H9 (cell line): ENCODE measurements around the gene ASMT. TPM values are rescaled to one million over a fixed set of nuclear protein-coding genes. Genes with fewer than 3 reads are reported as not detected.

Source experiments
- DNase-seq: peaks from one replicate; pipeline ENCODE4 v3.0.0-alpha.2; 2017
- H2AFZ ChIP-seq: one replicate; pipeline ENCODE4 v1.6.1; 2013; ENCODE audit warnings: mild to moderate bottlenecking, low read length, control low read depth, moderate library complexity
- H2AK5ac ChIP-seq: 2 replicates; pipeline ENCODE4 v1.6.1; 2013; ENCODE audit warnings: low read length, control low read depth, mixed read lengths; ENCODE audit not compliant: insufficient read length
- H2BK120ac ChIP-seq: one replicate; pipeline ENCODE4 v1.6.1; 2013; ENCODE audit warnings: low read depth, mild to moderate bottlenecking, low read length, control low read depth, inconsistent platforms; ENCODE audit not compliant: poor library complexity, severe bottlenecking
- H2BK12ac ChIP-seq: 2 replicates; pipeline ENCODE4 v1.6.1; 2013; ENCODE audit warnings: low read length, control low read depth, mixed read lengths, low read depth; ENCODE audit not compliant: insufficient read length
- H2BK15ac ChIP-seq: 2 replicates; pipeline ENCODE4 v1.6.1; 2013; ENCODE audit warnings: low read depth, low read length, control low read depth
- H2BK20ac ChIP-seq: one replicate; pipeline ENCODE4 v1.6.1; 2013; ENCODE audit warnings: low read depth, mild to moderate bottlenecking, low read length, control low read depth, inconsistent platforms; ENCODE audit not compliant: poor library complexity, severe bottlenecking
- H2BK5ac ChIP-seq: 2 replicates; pipeline ENCODE4 v1.6.1; 2013; ENCODE audit warnings: low read length, control low read depth, mixed read lengths; ENCODE audit not compliant: insufficient read length
- H3K14ac ChIP-seq: 2 replicates; pipeline ENCODE4 v1.6.1; 2013; ENCODE audit warnings: low read length, control low read depth; ENCODE audit not compliant: insufficient read depth
- H3K18ac ChIP-seq: 2 replicates; pipeline ENCODE4 v1.6.1; 2013; ENCODE audit warnings: low read depth, mild to moderate bottlenecking, mixed read lengths, low read length, control low read depth; ENCODE audit not compliant: insufficient read length
- H3K23ac ChIP-seq: 2 replicates; pipeline ENCODE4 v1.6.1; 2013; ENCODE audit warnings: low read length, control low read depth, mixed read lengths, low read depth; ENCODE audit not compliant: insufficient read length
- H3K23me2 ChIP-seq: 2 replicates; pipeline ENCODE4 v1.6.1; 2013; ENCODE audit warnings: low read depth, mild to moderate bottlenecking, mixed read lengths, low read length, control low read depth; ENCODE audit not compliant: insufficient read length, poor library complexity, severe bottlenecking
- H3K27ac ChIP-seq: 2 replicates; pipeline ENCODE4 v1.5.1; 2013; ENCODE audit warnings: low read length, control low read depth, mixed read lengths, low read depth; ENCODE audit not compliant: insufficient read length
- H3K27me3 ChIP-seq: 2 replicates; pipeline ENCODE4 v1.6.1; 2013; ENCODE audit warnings: low read length, control low read depth, inconsistent platforms; ENCODE audit not compliant: insufficient read depth
- H3K4ac ChIP-seq: 2 replicates; pipeline ENCODE4 v1.6.1; 2013; ENCODE audit warnings: low read depth, mild to moderate bottlenecking, control low read depth, inconsistent platforms, low read length, moderate library complexity
- H3K4me1 ChIP-seq: 2 replicates; pipeline ENCODE4 v1.6.1; 2013; ENCODE audit warnings: low read length, control low read depth, inconsistent platforms; ENCODE audit not compliant: insufficient read depth
- H3K4me2 ChIP-seq: 2 replicates; pipeline ENCODE4 v1.6.1; 2013; ENCODE audit warnings: low read length, control low read depth, mixed read lengths; ENCODE audit not compliant: insufficient read length, insufficient read depth
- H3K56ac ChIP-seq: 2 replicates; pipeline ENCODE4 v1.6.1; 2013; ENCODE audit warnings: low read depth, mild to moderate bottlenecking, mixed read lengths, low read length, control low read depth; ENCODE audit not compliant: insufficient read length
- H3K79me1 ChIP-seq: 2 replicates; pipeline ENCODE4 v1.6.1; 2013; ENCODE audit warnings: low read depth, mild to moderate bottlenecking, moderate library complexity, low read length, control low read depth, inconsistent platforms; ENCODE audit not compliant: insufficient read depth, poor library complexity, severe bottlenecking
- H3K79me2 ChIP-seq: 2 replicates; pipeline ENCODE4 v1.6.1; 2013; ENCODE audit warnings: low read length, control low read depth, inconsistent platforms; ENCODE audit not compliant: insufficient read depth
- H3K9ac ChIP-seq: 2 replicates; pipeline ENCODE4 v1.6.1; 2013; ENCODE audit warnings: low read length, control low read depth, mixed read lengths; ENCODE audit not compliant: insufficient read length; ENCODE audit errors: extremely low read depth
- H3K9me3 ChIP-seq: one replicate; pipeline ENCODE4 v1.6.1; 2013; ENCODE audit warnings: low read depth, low read length, inconsistent platforms; ENCODE audit not compliant: control insufficient read depth
- H3T11ph ChIP-seq: one replicate; pipeline ENCODE4 v1.6.1; 2013; ENCODE audit warnings: mild to moderate bottlenecking, low read length, control low read depth, inconsistent platforms
- H4K20me1 ChIP-seq: one replicate; pipeline ENCODE4 v1.6.1; 2013; ENCODE audit not compliant: control insufficient read depth, insufficient read length, insufficient read depth
- H4K5ac ChIP-seq: 2 replicates; pipeline ENCODE4 v1.6.1; 2013; ENCODE audit warnings: low read depth, mild to moderate bottlenecking, mixed read lengths, low read length, control low read depth; ENCODE audit not compliant: insufficient read length
- H4K8ac ChIP-seq: replicated peaks from 2 replicates; pipeline ENCODE4 v1.6.1; 2013; ENCODE audit warnings: low read length, control low read depth, mixed read lengths, low read depth; ENCODE audit not compliant: insufficient read length
- H4K91ac ChIP-seq: 2 replicates; pipeline ENCODE4 v1.6.1; 2013; ENCODE audit warnings: low read depth, mild to moderate bottlenecking, moderate library complexity, mixed read lengths, low read length, control low read depth; ENCODE audit not compliant: insufficient read length
- H3K27ac Mint-ChIP-seq, 3 experiments: 2 replicates in 2 of 3; 3 replicates in 1 of 3; pipeline ENCODE4 v1.8.0; 2020 to 2021; ENCODE audit warnings: mixed read lengths in 3 of 3, mild to moderate bottlenecking in 1 of 3, moderate library complexity in 1 of 3
- H3K27me3 Mint-ChIP-seq: 2 replicates; pipeline ENCODE4 v1.8.0; 2021; ENCODE audit warnings: low read depth, mild to moderate bottlenecking, moderate library complexity, mixed read lengths
- H3K36me3 Mint-ChIP-seq, 3 experiments: 2 replicates in 2 of 3; 3 replicates in 1 of 3; pipeline ENCODE4 v1.8.0; 2020 to 2021; ENCODE audit warnings: low read depth in 3 of 3, mixed read lengths in 3 of 3; ENCODE audit not compliant: insufficient read depth in 1 of 3
- H3K4me1 Mint-ChIP-seq, 2 experiments: 2 replicates each; pipeline ENCODE4 v1.8.0; 2020; ENCODE audit warnings: mixed read lengths in 2 of 2
- H3K4me3 Mint-ChIP-seq, 2 experiments: 2 replicates in 1 of 2; 3 replicates in 1 of 2; pipeline ENCODE4 v1.8.0; 2020 to 2021; ENCODE audit warnings: mild to moderate bottlenecking in 2 of 2, mixed read lengths in 2 of 2, moderate library complexity in 1 of 2
- H3K9me3 Mint-ChIP-seq, 2 experiments: 2 replicates in 1 of 2; 3 replicates in 1 of 2; pipeline ENCODE4 v1.8.0; 2020; ENCODE audit warnings: mild to moderate bottlenecking in 2 of 2, mixed read lengths in 2 of 2, moderate library complexity in 1 of 2
- WGBS: extraction: QIAGEN DNeasy Blood & Tissue Kit; methylation state at CpG from one replicate; pipeline ENCODE4 v1.1.7; 2013; ENCODE audit warnings: missing lambda C conversion rate, low lambda C conversion rate, mixed read lengths; ENCODE audit not compliant: insufficient read length; ENCODE audit errors: extremely low coverage; 5-methylcytosine and 5-hydroxymethylcytosine counted together
- total RNA-seq: library from RNA; stranded (reverse); gene quantifications from 2 replicates; pipeline ENCODE4 v1.2.1, GENCODE V29; 2021
- TF ChIP-seq, protein P1 (sequence below): fragments of 200-600 bp; sonication (generic); conservative IDR thresholded peaks from 3 replicates; pipeline ENCODE4 v1.8.0; 2021; ENCODE audit warnings: antibody characterized with exemption, mild to moderate bottlenecking

ASMT gene
- total RNA-seq, 1 experiment from 2014 or later: 1.4 TPM

DNA sequence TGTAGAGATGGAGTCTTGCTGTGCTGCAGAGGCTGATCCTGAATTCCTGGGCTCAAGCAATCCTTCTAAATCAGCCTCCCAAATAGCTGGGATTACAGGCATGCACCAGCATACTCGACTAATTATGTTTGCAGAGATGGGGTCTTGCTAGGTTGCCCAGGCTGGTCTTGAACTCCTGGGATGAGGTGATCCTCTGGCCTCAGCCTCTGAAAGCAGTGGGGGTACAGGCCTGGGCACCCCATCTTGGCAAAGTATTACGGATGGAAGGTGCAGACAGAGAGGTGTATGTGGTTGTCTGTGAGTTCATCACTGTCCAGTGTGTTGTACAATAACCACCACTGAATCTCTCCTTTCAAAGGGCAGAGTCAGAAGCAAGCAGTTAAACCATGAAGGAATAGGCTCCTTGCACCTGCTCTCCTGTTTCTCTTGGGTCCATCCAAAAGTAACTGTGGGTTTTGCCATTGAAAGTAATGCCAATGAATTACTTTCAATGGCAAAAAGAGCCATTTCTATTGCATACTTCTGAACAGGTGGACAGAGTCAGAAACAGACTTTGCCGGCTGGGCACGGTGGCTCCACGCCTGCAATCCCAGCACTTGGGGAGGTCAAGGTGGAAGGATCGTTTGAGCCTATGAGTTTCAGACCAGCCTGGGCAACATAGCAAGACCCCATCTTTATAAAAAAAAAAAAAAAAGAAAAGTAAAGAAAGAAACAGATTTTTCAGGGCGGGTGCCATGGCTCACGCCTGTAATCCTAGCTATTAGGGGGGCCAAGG lies 30.4 kb upstream of the ASMT start:
- Mint-ChIP-seq H3K36me3 (no peaks in the 10 kb centered on the region; a peak in 1 of 7 replicates), H3K9me3 (peaks cover 9 to 12% of the 10 kb centered on the region in 2 experiments), H3K27ac (no peak overlapping the region), H3K4me3 (no peak overlapping the region), H3K27me3 (no peaks in the 10 kb centered on the region; the same call in 1 of the 2 replicates), H3K4me1 (peaks cover 7 to 11% of the 10 kb centered on the region in 2 experiments)
- Histone ChIP-seq H2BK120ac (no peak overlapping the region), H4K5ac (no peak overlapping the region), H2BK5ac (no peak overlapping the region), H3K18ac (no peak overlapping the region), H3K79me2 (no peaks in the 10 kb centered on the region), H2BK12ac (no peak overlapping the region), H3K79me1 (no peaks in the 10 kb centered on the region), H2BK15ac (no peak overlapping the region), H2AFZ (no peak overlapping the region), H3K9me3 (no peaks in the 10 kb centered on the region), H2AK5ac (no peak overlapping the region), H3K14ac (no peak overlapping the region), H3K4me2 (no peak overlapping the region), H3K4ac (no peak overlapping the region), H3K9ac (no peak overlapping the region), H4K8ac (no peak overlapping the region), H4K20me1 (no peaks in the 10 kb centered on the region), H3T11ph (no peak overlapping the region), H2BK20ac (no peak overlapping the region), H3K27me3 (no peaks in the 10 kb centered on the region), H3K23me2 (no peaks in the 10 kb centered on the region), H3K4me1 (no peaks in the 10 kb centered on the region), H3K27ac (no peak overlapping the region), H4K91ac (no peak overlapping the region), H3K56ac (no peak overlapping the region), H3K23ac (no peak overlapping the region)
- TF ChIP-seq, protein P1, sequence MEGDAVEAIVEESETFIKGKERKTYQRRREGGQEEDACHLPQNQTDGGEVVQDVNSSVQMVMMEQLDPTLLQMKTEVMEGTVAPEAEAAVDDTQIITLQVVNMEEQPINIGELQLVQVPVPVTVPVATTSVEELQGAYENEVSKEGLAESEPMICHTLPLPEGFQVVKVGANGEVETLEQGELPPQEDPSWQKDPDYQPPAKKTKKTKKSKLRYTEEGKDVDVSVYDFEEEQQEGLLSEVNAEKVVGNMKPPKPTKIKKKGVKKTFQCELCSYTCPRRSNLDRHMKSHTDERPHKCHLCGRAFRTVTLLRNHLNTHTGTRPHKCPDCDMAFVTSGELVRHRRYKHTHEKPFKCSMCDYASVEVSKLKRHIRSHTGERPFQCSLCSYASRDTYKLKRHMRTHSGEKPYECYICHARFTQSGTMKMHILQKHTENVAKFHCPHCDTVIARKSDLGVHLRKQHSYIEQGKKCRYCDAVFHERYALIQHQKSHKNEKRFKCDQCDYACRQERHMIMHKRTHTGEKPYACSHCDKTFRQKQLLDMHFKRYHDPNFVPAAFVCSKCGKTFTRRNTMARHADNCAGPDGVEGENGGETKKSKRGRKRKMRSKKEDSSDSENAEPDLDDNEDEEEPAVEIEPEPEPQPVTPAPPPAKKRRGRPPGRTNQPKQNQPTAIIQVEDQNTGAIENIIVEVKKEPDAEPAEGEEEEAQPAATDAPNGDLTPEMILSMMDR: no peak
- no CpG with 5 or more reads among the region's 8 CpGs for WGBS
- DNase-seq: no peak
